Keratinocyte (primary cell): ENCODE measurements around the gene STXBP5L. TPM values are rescaled to one million over a fixed set of nuclear protein-coding genes. Genes with fewer than 3 reads are reported as not detected.

Experiments
- DNase-seq: peaks from one replicate; pipeline ENCODE4 v3.0.0-alpha.2; 2011; ENCODE audit warnings: low read depth, missing footprints, low spot score
- FAIRE-seq: peaks from 2 replicates; lab custom pipeline; 2011; peaks lifted over from hg19 to GRCh38; lab: Jason Lieb, UNC
- H2AFZ ChIP-seq: 2 replicates; pipeline ENCODE4 v1.6.0; 2012; ENCODE audit warnings: low read length, control low read depth, inconsistent platforms; ENCODE audit not compliant: control insufficient read depth
- H3K27ac ChIP-seq: 2 replicates; pipeline ENCODE4 v1.5.1; 2011; ENCODE audit warnings: low read length; ENCODE audit not compliant: control insufficient read depth, insufficient read depth
- H3K27me3 ChIP-seq: 3 replicates; pipeline ENCODE4 v1.6.0; 2011; ENCODE audit warnings: low read length; ENCODE audit not compliant: control insufficient read depth, insufficient read depth; ENCODE audit errors: extremely low read depth
- H3K36me3 ChIP-seq, 2 experiments: 2 replicates in 1 of 2; 3 replicates in 1 of 2; pipeline ENCODE4 v1.5.1; 2011; ENCODE audit warnings: low read length in 2 of 2, mild to moderate bottlenecking in 1 of 2; ENCODE audit not compliant: control insufficient read depth in 2 of 2, insufficient read depth in 2 of 2; ENCODE audit errors: extremely low read depth in 1 of 2
- H3K4me1 ChIP-seq: 3 replicates; pipeline ENCODE4 v1.5.1; 2011; ENCODE audit warnings: low read length; ENCODE audit not compliant: control insufficient read depth, insufficient read depth; ENCODE audit errors: extremely low read depth
- H3K4me2 ChIP-seq: 3 replicates; pipeline ENCODE4 v1.6.0; 2011; ENCODE audit warnings: low read depth, low read length; ENCODE audit not compliant: control insufficient read depth, insufficient read depth; ENCODE audit errors: extremely low read depth
- H3K4me3 ChIP-seq, 3 experiments: fragments of 200-600 bp in 1 of 3; sonication (generic) in 1 of 3; 2 replicates in 2 of 3; 3 replicates in 1 of 3; pipeline ENCODE4 v1.5.1; 2011 to 2016; ENCODE audit warnings: low read length in 3 of 3, mild to moderate bottlenecking in 3 of 3, control low read depth in 2 of 3, inconsistent platforms in 1 of 3, low read depth in 1 of 3, mixed read lengths in 1 of 3, mixed run types in 1 of 3, moderate library complexity in 1 of 3; ENCODE audit not compliant: control insufficient read depth in 2 of 3, insufficient read depth in 2 of 3; ENCODE audit errors: extremely low read depth in 1 of 3
- H3K79me2 ChIP-seq: 2 replicates; pipeline ENCODE4 v1.6.0; 2012; ENCODE audit warnings: low read length; ENCODE audit not compliant: control insufficient read depth, insufficient read depth
- H3K9ac ChIP-seq: 3 replicates; pipeline ENCODE4 v1.6.0; 2011; ENCODE audit warnings: low read length; ENCODE audit not compliant: control insufficient read depth, insufficient read depth; ENCODE audit errors: extremely low read depth
- H3K9me1 ChIP-seq: 3 replicates; pipeline ENCODE4 v1.6.0; 2011; ENCODE audit warnings: low read length; ENCODE audit not compliant: control insufficient read depth, insufficient read depth; ENCODE audit errors: extremely low read depth
- H3K9me3 ChIP-seq: 2 replicates; pipeline ENCODE4 v1.5.1; 2012; ENCODE audit warnings: low read depth, low read length; ENCODE audit not compliant: control insufficient read depth
- H4K20me1 ChIP-seq: 3 replicates; pipeline ENCODE4 v1.6.0; 2011; ENCODE audit warnings: low read length; ENCODE audit not compliant: control insufficient read depth, insufficient read depth; ENCODE audit errors: extremely low read depth
- CTCF ChIP-seq, 3 experiments: IDR thresholded peaks in 1 of 3; conservative IDR thresholded peaks in 1 of 3; optimal IDR thresholded peaks in 1 of 3; 2 replicates in 2 of 3; 3 replicates in 1 of 3; pipeline versions ENCODE3 to v1.5.1; 2011; ENCODE audit warnings: low read length in 3 of 3, mild to moderate bottlenecking in 3 of 3, moderate library complexity in 2 of 3, control low read depth in 1 of 3, inconsistent platforms in 1 of 3; ENCODE audit not compliant: insufficient read depth in 2 of 3; ENCODE audit errors: extremely low read depth in 1 of 3
- EZH2 ChIP-seq: IDR thresholded peaks from one replicate; pipeline ENCODE4 v1.6.1; 2012; ENCODE audit warnings: inconsistent platforms, mild to moderate bottlenecking, low read length, moderate library complexity
- dilution Hi-C: fragments of 300-500 bp; cut with MboI; formaldehyde crosslinking; loops from one replicate; pipeline ENCODE4 v1.7.0; 2020; ENCODE audit warnings: low sequenced_read_pairs; ENCODE audit not compliant: extremely low pct_ligation_motif_present
- polyA plus RNA-seq, 5 experiments: library from polyadenylated mRNA; depleted of rRNA in 3 of 5; stranded (reverse) in 3 of 5; stranded (forward) in 1 of 5; unstranded in 1 of 5; fragments of >200 nt; gene quantifications; 1 replicate in 1 of 5; 2 replicates in 3 of 5; 3 replicates in 1 of 5; pipeline versions ENCODE4 v1.2.1 to v1.2.3, GENCODE V29; 2011 to 2012; ENCODE audit warnings: missing spikeins in 2 of 5, low read depth in 1 of 5, low replicate concordance in 1 of 5

The STXBP5L gene
- polyA plus RNA-seq, 1 donor (not counting 4 experiments of a cell fraction or from before 2014, with no cell fraction given) = not detected

GRCh38 chr3:121295452-121295851 is 387.4 kb downstream of the STXBP5L start:
- H3K4me2 ChIP-seq = no peak overlapping the region

GRCh38 chr3:121295979-121296378 is 388.0 kb downstream of the STXBP5L start:
- H3K27ac ChIP-seq = no peak overlapping the region
- H3K9ac ChIP-seq = no peak overlapping the region
- H4K20me1 ChIP-seq = no peaks in the 10 kb centered on the region
- H3K27me3 ChIP-seq = no peaks in the 10 kb centered on the region
- H3K4me3 ChIP-seq = no peak overlapping the region
- TF ChIP-seq CTCF (optimal IDR thresholded peaks at IDR 0.05 in 1 of 3, IDR thresholded peaks at IDR 0.05 in 1 of 3, conservative IDR thresholded peaks at IDR 0.05 in 1 of 3; ENCODE audit: extremely low read depth in 1 of 3, insufficient read depth in 2 of 3, low read length in 3 of 3) (no peak), EZH2 (no peak)
- H2AFZ ChIP-seq = no peak overlapping the region
- H3K9me3 ChIP-seq = no peaks in the 10 kb centered on the region
- FAIRE-seq (no peak), DNase-seq (no peak)
- H3K9me1 ChIP-seq = no peaks in the 10 kb centered on the region
- dilution Hi-C loops = no loop called here
- no peak overlapping the region for H3K4me2 ChIP-seq
- no peaks in the 10 kb centered on the region for H3K79me2 ChIP-seq
- no peaks in the 10 kb centered on the region for H3K36me3 ChIP-seq
- no peaks in the 10 kb centered on the region for H3K4me1 ChIP-seq

More at GRCh38 chr3:121295452-121295851, 387.4 kb downstream of the STXBP5L start:
- Histone ChIP-seq H3K9me1 (no peaks in the 10 kb centered on the region), H3K27ac (no peak overlapping the region), H2AFZ (no peak overlapping the region), H3K9me3 (no peaks in the 10 kb centered on the region), H3K9ac (no peak overlapping the region), H3K4me3 (no peak overlapping the region), H3K36me3 (no peaks in the 10 kb centered on the region), H4K20me1 (no peaks in the 10 kb centered on the region), H3K27me3 (no peaks in the 10 kb centered on the region), H3K79me2 (no peaks in the 10 kb centered on the region), H3K4me1 (no peaks in the 10 kb centered on the region)
- DNase-seq (no peak), FAIRE-seq (no peak)
- dilution Hi-C loops = no loop called here
- TF ChIP-seq CTCF (optimal IDR thresholded peaks at IDR 0.05 in 1 of 3, IDR thresholded peaks at IDR 0.05 in 1 of 3, conservative IDR thresholded peaks at IDR 0.05 in 1 of 3; ENCODE audit: extremely low read depth in 1 of 3, insufficient read depth in 2 of 3, low read length in 3 of 3) = no peak
- no peak for TF ChIP-seq EZH2
